Ovary (tissue), 3 donors: ENCODE data around the gene USP24.

Experiments
- POLR2A ChIP-seq: fragments of 450-650 bp; IDR thresholded peaks from one replicate; pipeline ENCODE4 v1.6.1; 2017; ENCODE audit warnings: antibody characterized with exemption, mild to moderate bottlenecking, moderate library complexity
- TF ChIP-seq, protein P1 (sequence below), 3 donors: fragments of 450-650 bp in 2 of 3; fragments of 200-600 bp in 1 of 3; IDR thresholded peaks; one replicate each; pipeline versions ENCODE4 v1.5.1 to v1.8.0; 2016 to 2022; ENCODE audit warnings: antibody characterized with exemption in 3 of 3, mild to moderate bottlenecking in 1 of 3
- donor health status: DM: no; HTN: no; CAD: no.

DNA sequence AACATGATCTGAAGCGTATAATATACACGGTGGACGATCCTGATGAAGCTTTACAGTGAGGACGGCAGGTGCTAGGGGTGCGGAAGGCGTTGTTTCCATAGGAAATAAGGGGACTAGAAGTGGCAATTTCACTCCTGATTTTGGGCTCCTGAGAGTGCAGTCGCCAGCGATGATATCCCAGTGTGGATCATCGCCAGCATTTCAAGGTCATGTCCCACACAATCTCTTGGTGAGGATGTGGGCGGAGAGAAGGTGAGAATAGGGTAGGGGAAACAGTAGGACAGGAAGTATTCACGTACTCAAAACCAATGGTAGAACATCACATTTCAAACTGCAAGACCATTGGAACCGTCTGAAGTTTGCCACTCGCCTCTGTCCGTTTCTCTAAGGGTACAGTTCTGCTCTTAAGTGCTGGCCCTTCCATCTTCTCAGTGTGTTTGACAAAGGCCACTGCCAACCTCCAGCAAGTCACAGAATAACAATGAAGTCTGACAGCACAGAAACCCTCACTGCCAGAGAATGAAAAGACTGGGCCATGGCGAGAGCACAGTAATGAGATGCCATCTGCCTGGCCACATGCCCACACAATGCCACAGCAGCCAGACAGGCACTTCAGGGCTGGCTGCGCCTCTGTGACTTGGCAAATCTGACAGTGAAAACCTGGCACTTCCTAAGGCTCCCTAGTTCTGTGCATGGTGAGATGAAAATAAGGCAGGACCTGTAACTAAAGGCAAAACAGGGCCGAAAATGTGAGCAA is 148.0 kb downstream of the USP24 start:
- TF ChIP-seq, protein P1, sequence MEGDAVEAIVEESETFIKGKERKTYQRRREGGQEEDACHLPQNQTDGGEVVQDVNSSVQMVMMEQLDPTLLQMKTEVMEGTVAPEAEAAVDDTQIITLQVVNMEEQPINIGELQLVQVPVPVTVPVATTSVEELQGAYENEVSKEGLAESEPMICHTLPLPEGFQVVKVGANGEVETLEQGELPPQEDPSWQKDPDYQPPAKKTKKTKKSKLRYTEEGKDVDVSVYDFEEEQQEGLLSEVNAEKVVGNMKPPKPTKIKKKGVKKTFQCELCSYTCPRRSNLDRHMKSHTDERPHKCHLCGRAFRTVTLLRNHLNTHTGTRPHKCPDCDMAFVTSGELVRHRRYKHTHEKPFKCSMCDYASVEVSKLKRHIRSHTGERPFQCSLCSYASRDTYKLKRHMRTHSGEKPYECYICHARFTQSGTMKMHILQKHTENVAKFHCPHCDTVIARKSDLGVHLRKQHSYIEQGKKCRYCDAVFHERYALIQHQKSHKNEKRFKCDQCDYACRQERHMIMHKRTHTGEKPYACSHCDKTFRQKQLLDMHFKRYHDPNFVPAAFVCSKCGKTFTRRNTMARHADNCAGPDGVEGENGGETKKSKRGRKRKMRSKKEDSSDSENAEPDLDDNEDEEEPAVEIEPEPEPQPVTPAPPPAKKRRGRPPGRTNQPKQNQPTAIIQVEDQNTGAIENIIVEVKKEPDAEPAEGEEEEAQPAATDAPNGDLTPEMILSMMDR (IDR thresholded peaks at IDR 0.05), result no peak
- no peak for TF ChIP-seq POLR2A
